Fibroblast of villous mesenchyme (primary cell): Measurements from ENCODE around the gene LTK. TPM values are rescaled to one million over a fixed set of nuclear protein-coding genes. Genes with fewer than 3 reads are reported as not detected.

Experiments
- DNase-seq: peaks from one replicate; pipeline ENCODE4 v3.0.0-alpha.2; 2010; ENCODE audit warnings: low read depth
- H3K4me3 ChIP-seq: 2 replicates; pipeline ENCODE4 v1.5.1; 2011; ENCODE audit warnings: low read depth, mild to moderate bottlenecking, low read length
- CTCF ChIP-seq: IDR thresholded peaks from 2 replicates; pipeline ENCODE4 v1.5.1; 2012; ENCODE audit warnings: low read depth, mild to moderate bottlenecking, low read length; ENCODE audit not compliant: insufficient read depth
- total RNA-seq: library from RNA; depleted of rRNA; stranded (reverse); fragments of >200 nt; gene quantifications from 2 replicates; pipeline ENCODE4 v1.2.3, GENCODE V29; 2012

Gene LTK
- total RNA-seq, 1 donor = 0.86 TPM

- H3K4me3 ChIP-seq = no peak overlapping the region
- TF ChIP-seq CTCF = no peak
- DNase-seq = no peak
Observed at GRCh38 chr15:41535544-41535943, 21.9 kb upstream of the LTK start.

- TF ChIP-seq CTCF = no peak
- no peak overlapping the region for H3K4me3 ChIP-seq
- no peak for DNase-seq
Observed at GRCh38 chr15:41530363-41530956, 16.8 kb upstream of the LTK start.

- no peak for TF ChIP-seq CTCF
- no peak overlapping the region for H3K4me3 ChIP-seq
- DNase-seq = no peak
Observed at GRCh38 chr15:41523097-41523496, 9.5 kb upstream of the LTK start.

GRCh38 chr15:41521614-41522013, 8.0 kb upstream of the LTK start:
- H3K4me3 ChIP-seq = no peak overlapping the region
- DNase-seq = no peak
- no peak for TF ChIP-seq CTCF

GRCh38 chr15:41520636-41521035, 7.0 kb upstream of the LTK start:
- TF ChIP-seq CTCF = no peak

GRCh38 chr15:41517895-41518449, 4.3 kb upstream of the LTK start:
- DNase-seq = no peak
- TF ChIP-seq CTCF = no peak
- no peak overlapping the region for H3K4me3 ChIP-seq

More at GRCh38 chr15:41520636-41521035, 7.0 kb upstream of the LTK start:
- H3K4me3 ChIP-seq = no peak overlapping the region
- DNase-seq = no peak
